B cell (primary cell): Measurements from ENCODE around the gene TAPBP. TPM values are rescaled to one million over a fixed set of nuclear protein-coding genes. Genes with fewer than 3 reads are reported as not detected.

Experiments used
- ATAC-seq: fragments of 200-7000 bp; cut with Tn5 transposase; one replicate; pipeline ENCODE4 v1.10.0; 2021; ENCODE audit warnings: low read depth, mild to moderate bottlenecking, moderate number of reproducible peaks, moderate library complexity
- CTCF ChIA-PET: fragments of 350-600 bp; sonication (Branson Sonifier 250); formaldehyde crosslinking; loops from one replicate; lab custom pipeline; 2021; ENCODE audit warnings: antibody characterized with exemption, inconsistent platforms; lab: Charles Lee
- POLR2A ChIA-PET: fragments of 350-600 bp; sonication (Branson Sonifier 250); formaldehyde crosslinking; loops from one replicate; lab custom pipeline; 2021; ENCODE audit warnings: antibody characterized with exemption; lab: Charles Lee
- DNase-seq: peaks from one replicate; pipeline ENCODE4 v3.0.0; 2013
- H2AFZ ChIP-seq: 2 replicates; pipeline ENCODE4 v1.6.1; 2012; ENCODE audit warnings: mild to moderate bottlenecking, low read depth, low read length; ENCODE audit not compliant: insufficient read depth, poor library complexity, severe bottlenecking
- H3K27ac ChIP-seq, 2 donors: 1 replicate in 1 of 2; 2 replicates in 1 of 2; pipeline ENCODE4 v1.5.1; 2012 to 2013; ENCODE audit warnings: low read length in 2 of 2, mild to moderate bottlenecking in 2 of 2, moderate library complexity in 1 of 2
- H3K27me3 ChIP-seq, 4 experiments: fragments of 200-600 bp in 1 of 4; sonication (generic) in 1 of 4; replicated peaks in 1 of 4; 1 replicate in 2 of 4; 2 replicates in 2 of 4; pipeline versions ENCODE4 v1.6.1 to v1.7.0; 2013 to 2016; ENCODE audit warnings: low read length in 3 of 4, mild to moderate bottlenecking in 2 of 4, mixed read lengths in 1 of 4, moderate library complexity in 1 of 4; ENCODE audit not compliant: insufficient read depth in 4 of 4, control insufficient read depth in 3 of 4; ENCODE audit errors: control extremely low read depth in 1 of 4
- H3K36me3 ChIP-seq, 2 experiments: replicated peaks in 1 of 2; 1 replicate in 1 of 2; 2 replicates in 1 of 2; pipeline versions ENCODE4 v1.6.1 to v1.7.1; 2013; ENCODE audit warnings: low read length in 1 of 2; ENCODE audit not compliant: insufficient read depth in 2 of 2, control insufficient read depth in 1 of 2; ENCODE audit errors: control extremely low read depth in 1 of 2, extremely low read depth in 1 of 2
- H3K4me1 ChIP-seq, 2 donors: fragments of 200-600 bp in 1 of 2; sonication (generic) in 1 of 2; 1 replicate in 1 of 2; 2 replicates in 1 of 2; pipeline versions ENCODE4 v1.5.1 to v1.6.1; 2013 to 2017; ENCODE audit warnings: low read length in 2 of 2; ENCODE audit not compliant: control insufficient read depth in 2 of 2, insufficient read depth in 2 of 2
- H3K4me2 ChIP-seq: replicated peaks from 2 replicates; pipeline ENCODE3; 2012; ENCODE audit warnings: mild to moderate bottlenecking, low read depth, low read length; ENCODE audit not compliant: poor library complexity, severe bottlenecking
- H3K4me3 ChIP-seq, 5 experiments: fragments of 200-600 bp in 1 of 5; sonication (generic) in 1 of 5; 1 replicate in 3 of 5; 2 replicates in 2 of 5; pipeline versions ENCODE4 v1.5.1 to v1.7.0; 2011 to 2016; ENCODE audit warnings: low read length in 4 of 5, mild to moderate bottlenecking in 4 of 5, low read depth in 2 of 5, control low read depth in 1 of 5, moderate library complexity in 1 of 5; ENCODE audit not compliant: insufficient read depth in 1 of 5; ENCODE audit errors: control extremely low read depth in 1 of 5, extremely low read depth in 1 of 5
- H3K79me2 ChIP-seq: fragments of 200-600 bp; sonication (generic); one replicate; pipeline ENCODE4 v1.6.0; 2016; ENCODE audit warnings: low read length; ENCODE audit not compliant: control insufficient read depth, insufficient read depth
- H3K9ac ChIP-seq: fragments of 200-600 bp; sonication (generic); 2 replicates; pipeline ENCODE4 v1.6.1; 2017; ENCODE audit warnings: mild to moderate bottlenecking, low read length, moderate library complexity
- H3K9me3 ChIP-seq, 3 donors: one replicate each; pipeline versions ENCODE4 v1.6.1 to v1.7.1; 2013; ENCODE audit warnings: low read length in 2 of 3; ENCODE audit not compliant: control insufficient read depth in 2 of 3, insufficient read depth in 1 of 3; ENCODE audit errors: control extremely low read depth in 1 of 3
- H4K20me1 ChIP-seq: 2 replicates; pipeline ENCODE4 v1.6.0; 2012; ENCODE audit warnings: mild to moderate bottlenecking, low read length; ENCODE audit not compliant: insufficient read depth, control insufficient read depth, poor library complexity, severe bottlenecking
- H3K27ac Mint-ChIP-seq: one replicate; pipeline ENCODE4 v1.8.0; 2021; ENCODE audit warnings: mixed read lengths
- H3K27me3 Mint-ChIP-seq: one replicate; pipeline ENCODE4 v1.8.0; 2021; ENCODE audit warnings: mixed read lengths
- H3K4me1 Mint-ChIP-seq: one replicate; pipeline ENCODE4 v1.8.0; 2021; ENCODE audit warnings: mixed read lengths
- H3K4me3 Mint-ChIP-seq: one replicate; pipeline ENCODE4 v1.8.0; 2021; ENCODE audit warnings: mixed read lengths
- H3K9me3 Mint-ChIP-seq: one replicate; pipeline ENCODE4 v1.8.0; 2022; ENCODE audit warnings: mixed read lengths; ENCODE audit not compliant: insufficient read depth
- EZH2 ChIP-seq: IDR thresholded peaks from 2 replicates; pipeline ENCODE4 v1.6.1; 2012; ENCODE audit warnings: borderline replicate concordance, low read depth, mild to moderate bottlenecking, moderate library complexity, low read length; ENCODE audit not compliant: insufficient read depth, poor library complexity, severe bottlenecking
- WGBS: methylation state at CpG from one replicate; pipeline ENCODE4 v1.1.5; 2013; ENCODE audit warnings: missing lambda C conversion rate; ENCODE audit not compliant: insufficient coverage; 5-methylcytosine and 5-hydroxymethylcytosine counted together
- intact Hi-C: fragments of 100-400 bp; cut with micrococcal nuclease; formaldehyde crosslinking; loops from one replicate; pipeline ENCODE4 v1.10.0; 2022
- polyA plus RNA-seq: library from polyadenylated mRNA; depleted of rRNA; stranded (reverse); fragments of >200 nt; gene quantifications from 2 replicates; pipeline ENCODE4 v1.2.3, GENCODE V29; 2012
- total RNA-seq, 2 donors: library from RNA; stranded (reverse); fragments of 120-200 nt in 1 of 2; gene quantifications; 1 replicate in 1 of 2; 2 replicates in 1 of 2; pipeline versions ENCODE4 v1.2.3 to v1.2.4, GENCODE V29; 2013 to 2022
- TF ChIP-seq, protein P1 (sequence below): fragments of 200-600 bp; IDR thresholded peaks from one replicate; pipeline ENCODE4 v1.8.0; 2022; ENCODE audit warnings: antibody characterized with exemption, mild to moderate bottlenecking

Gene TAPBP
- total and polyA plus RNA-seq, 2 donors (not counting 1 experiment from before 2014, with no cell fraction given): 302 to 310 TPM

DNA sequence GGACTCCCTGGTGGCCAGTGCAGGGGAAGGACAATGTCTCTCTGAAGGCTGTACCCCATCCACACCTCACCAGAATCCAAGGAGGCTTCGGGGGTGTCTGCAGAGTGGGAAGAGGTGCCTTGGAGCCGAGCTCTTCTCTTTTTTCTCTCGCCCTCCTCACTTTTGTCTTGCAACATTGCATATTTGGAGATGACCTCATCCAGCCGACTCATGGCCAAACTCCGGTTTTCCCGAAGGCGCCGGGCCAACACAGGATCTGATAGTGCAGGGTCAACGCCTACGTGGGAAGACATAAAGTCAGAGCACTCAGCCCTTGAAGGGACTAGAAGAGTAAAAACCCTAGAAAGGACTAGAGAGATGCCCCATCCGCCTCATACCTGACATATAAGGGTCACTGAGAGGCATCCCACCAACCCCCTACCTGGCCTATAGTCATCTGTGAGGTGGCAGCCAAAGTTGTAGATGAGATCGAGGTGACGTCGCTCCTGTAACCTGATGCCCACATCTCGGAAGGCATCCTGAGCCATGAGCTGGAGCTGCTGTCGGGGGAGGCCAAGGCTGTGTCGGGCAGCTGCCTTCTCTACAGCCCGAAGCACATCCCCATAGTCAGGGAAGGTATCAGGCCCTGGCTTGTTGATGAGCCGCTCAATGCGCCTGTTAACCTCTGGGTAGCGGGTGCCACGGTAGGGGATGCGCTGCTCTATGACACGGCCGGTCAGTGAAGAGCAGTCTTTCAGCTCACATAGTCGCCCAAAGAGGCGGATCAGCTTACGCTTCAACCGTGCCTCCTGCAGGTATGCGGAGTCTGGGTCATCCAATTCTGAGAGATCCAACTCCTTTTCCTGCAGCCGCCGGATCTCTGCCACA, 6.7 kb upstream of the TAPBP start:
- ChIA-PET CTCF (no interaction called here), POLR2A (interaction anchor here (1.5 kb wide), 1 partner anchor 43 kb away, joined by 7 read pairs; the partner anchor contains the start of gene B3GALT4)
- H3K27me3 Mint-ChIP-seq: no peaks in the 10 kb centered on the region
- Histone ChIP-seq H3K4me1 (peaks cover 62 to 82% of the 10 kb centered on the region in 2 donors), H3K79me2 (peaks cover 67% of the 10 kb centered on the region), H3K36me3 (peaks cover 3 to 44% of the 10 kb centered on the region in 2 experiments), H3K9ac (peak overlapping the region; percentile 76), H3K9me3 (no peaks in the 10 kb centered on the region), H2AFZ (no peak overlapping the region), H3K27me3 (no peaks in the 10 kb centered on the region), H4K20me1 (peaks cover 34% of the 10 kb centered on the region), H3K4me2 (peak overlapping the region; percentile 88), H3K4me3 (peak overlapping the region in 1 of 5 experiments; percentile 8), H3K27ac (peak overlapping the region in 1 of 2 donors; percentile 85)
- no peaks in the 10 kb centered on the region for H3K9me3 Mint-ChIP-seq
- intact Hi-C loops: no loop called here
- ATAC-seq (no peak), DNase-seq (no peak)
- 96% methylated on average over 28 of the region's 32 CpGs for WGBS
- H3K27ac Mint-ChIP-seq: peak overlapping the region; percentile 74
- H3K4me3 Mint-ChIP-seq: peak overlapping the region; percentile 91
- TF ChIP-seq, protein P1, sequence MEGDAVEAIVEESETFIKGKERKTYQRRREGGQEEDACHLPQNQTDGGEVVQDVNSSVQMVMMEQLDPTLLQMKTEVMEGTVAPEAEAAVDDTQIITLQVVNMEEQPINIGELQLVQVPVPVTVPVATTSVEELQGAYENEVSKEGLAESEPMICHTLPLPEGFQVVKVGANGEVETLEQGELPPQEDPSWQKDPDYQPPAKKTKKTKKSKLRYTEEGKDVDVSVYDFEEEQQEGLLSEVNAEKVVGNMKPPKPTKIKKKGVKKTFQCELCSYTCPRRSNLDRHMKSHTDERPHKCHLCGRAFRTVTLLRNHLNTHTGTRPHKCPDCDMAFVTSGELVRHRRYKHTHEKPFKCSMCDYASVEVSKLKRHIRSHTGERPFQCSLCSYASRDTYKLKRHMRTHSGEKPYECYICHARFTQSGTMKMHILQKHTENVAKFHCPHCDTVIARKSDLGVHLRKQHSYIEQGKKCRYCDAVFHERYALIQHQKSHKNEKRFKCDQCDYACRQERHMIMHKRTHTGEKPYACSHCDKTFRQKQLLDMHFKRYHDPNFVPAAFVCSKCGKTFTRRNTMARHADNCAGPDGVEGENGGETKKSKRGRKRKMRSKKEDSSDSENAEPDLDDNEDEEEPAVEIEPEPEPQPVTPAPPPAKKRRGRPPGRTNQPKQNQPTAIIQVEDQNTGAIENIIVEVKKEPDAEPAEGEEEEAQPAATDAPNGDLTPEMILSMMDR: no peak
- TF ChIP-seq EZH2: no peak
- H3K4me1 Mint-ChIP-seq: peaks cover 83% of the 10 kb centered on the region

DNA sequence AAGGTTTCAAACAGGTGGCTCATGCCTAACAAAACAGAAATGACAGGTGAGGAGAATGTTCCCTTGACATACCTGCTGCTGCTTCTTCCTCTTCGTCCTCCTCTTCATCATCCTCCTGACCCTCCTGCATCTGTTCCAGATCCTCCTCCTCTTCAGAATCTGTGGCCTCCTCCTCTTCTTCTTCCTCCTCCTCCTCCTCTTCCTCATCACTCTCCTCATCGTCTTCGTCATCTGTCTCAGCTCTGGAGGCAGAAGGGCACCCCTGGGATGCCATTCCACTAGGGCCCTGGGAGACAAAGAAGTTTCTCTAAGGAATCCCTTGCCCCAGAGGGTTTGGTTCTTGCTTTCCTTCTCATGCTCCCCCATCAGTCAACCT, 6.0 kb upstream of the TAPBP start:
- no peak for TF ChIP-seq EZH2
- TF ChIP-seq, protein P1: no peak
- Histone ChIP-seq H4K20me1 (peaks cover 34% of the 10 kb centered on the region), H3K27me3 (no peaks in the 10 kb centered on the region), H3K79me2 (peaks cover 73% of the 10 kb centered on the region), H3K9me3 (no peaks in the 10 kb centered on the region), H2AFZ (no peak overlapping the region), H3K4me3 (no peak overlapping the region), H3K4me2 (peak overlapping the region; percentile 84), H3K27ac (peak overlapping the region in 1 of 2 donors; percentile 1), H3K4me1 (peaks cover 64 to 82% of the 10 kb centered on the region in 2 donors), H3K36me3 (peaks cover 3 to 44% of the 10 kb centered on the region in 2 experiments), H3K9ac (no peak overlapping the region)
- Mint-ChIP-seq H3K9me3 (no peaks in the 10 kb centered on the region), H3K27ac (peak overlapping the region; percentile 99), H3K4me3 (peak overlapping the region; percentile 100), H3K27me3 (no peaks in the 10 kb centered on the region), H3K4me1 (peaks cover 90% of the 10 kb centered on the region)
- no peak for ATAC-seq
- intact Hi-C loops: no loop called here
- ChIA-PET POLR2A (interaction anchor here (0.6 kb wide), 1 partner anchor 25 kb away, joined by 3 read pairs; no protein-coding TSS in a partner anchor), CTCF (interaction anchor here (1.6 to 5.3 kb wide), 2 partner anchors 21 to 25 kb away, joined by 8 to 50 read pairs; partner anchors contain the start of gene RGL2)
- WGBS: 88% methylated on average over 3 of the region's 3 CpGs
- DNase-seq: no peak
